Central memory CD8-positive, alpha-beta T cell (primary cell): ENCODE data around the gene PCARE.

Source experiments
- ATAC-seq: fragments of 150-1000 bp; cut with Tn5 transposase; replicated peaks from 2 replicates; pipeline ENCODE4 v1.10.0; 2022; ENCODE audit warnings: mild to moderate bottlenecking, moderate FRiP score, moderate number of reproducible peaks; ENCODE audit not compliant: poor library complexity, severe bottlenecking; ENCODE audit errors: extremely low read depth
- DNase-seq, 2 donors: peaks; one replicate each; pipeline ENCODE4 v3.0.0; 2021; ENCODE audit warnings: low spot score in 2 of 2
- H3K27ac Mint-ChIP-seq: one replicate; pipeline ENCODE4 v1.8.0; 2022; ENCODE audit warnings: low read depth, mild to moderate bottlenecking, moderate library complexity, mixed read lengths
- H3K27me3 Mint-ChIP-seq: one replicate; pipeline ENCODE4 v1.8.0; 2022; ENCODE audit warnings: mixed read lengths
- H3K36me3 Mint-ChIP-seq: one replicate; pipeline ENCODE4 v1.8.0; 2022; ENCODE audit warnings: mild to moderate bottlenecking, moderate library complexity, mixed read lengths; ENCODE audit not compliant: insufficient read depth
- H3K4me1 Mint-ChIP-seq: one replicate; pipeline ENCODE4 v1.8.0; 2022; ENCODE audit warnings: mixed read lengths
- H3K4me3 Mint-ChIP-seq: one replicate; pipeline ENCODE4 v1.8.0; 2022; ENCODE audit warnings: mild to moderate bottlenecking, moderate library complexity, mixed read lengths
- H3K9me3 Mint-ChIP-seq: one replicate; pipeline ENCODE4 v1.8.0; 2022; ENCODE audit warnings: mixed read lengths

The PCARE gene

GRCh38 chr2:29074411-29074810, at the start of gene PCARE:
Gene PCARE (minus strand): TSS chr2:29074523. CDS start chr2:29074261, 262 bp downstream.
- Mint-ChIP-seq H3K27me3 (no peaks in the 10 kb centered on the region), H3K9me3 (no peaks in the 10 kb centered on the region), H3K4me3 (no peak within 1 kb of the TSS), H3K27ac (no peak within 1 kb of the TSS), H3K36me3 (peaks cover 1% of the 10 kb centered on the region), H3K4me1 (no peaks in the 10 kb centered on the region)
- no peak for DNase-seq
- no peak for ATAC-seq

GRCh38 chr2:29123617-29124349, 49.5 kb upstream of the PCARE start:
- H3K36me3 Mint-ChIP-seq: peaks cover 32% of the 10 kb centered on the region
- ATAC-seq (no peak), DNase-seq (no peak)
- peak overlapping the region; percentile 5 for H3K27ac Mint-ChIP-seq
- peaks cover 48% of the 10 kb centered on the region for H3K4me1 Mint-ChIP-seq
- H3K9me3 Mint-ChIP-seq: peaks cover 6% of the 10 kb centered on the region
- no peaks in the 10 kb centered on the region for H3K27me3 Mint-ChIP-seq
- H3K4me3 Mint-ChIP-seq: no peak overlapping the region

- no peaks in the 10 kb centered on the region for H3K27me3 Mint-ChIP-seq
- ATAC-seq: no peak
- H3K36me3 Mint-ChIP-seq: peaks cover 33% of the 10 kb centered on the region
- H3K4me3 Mint-ChIP-seq: no peak overlapping the region
- no peak for DNase-seq
- peaks cover 68% of the 10 kb centered on the region for H3K4me1 Mint-ChIP-seq
- peaks cover 6% of the 10 kb centered on the region for H3K9me3 Mint-ChIP-seq
- H3K27ac Mint-ChIP-seq: no peak overlapping the region
Measured at GRCh38 chr2:29120846-29121245, 46.5 kb upstream of the PCARE start.

- DNase-seq (no peak), ATAC-seq (no peak)
- Mint-ChIP-seq H3K27ac (no peak overlapping the region), H3K27me3 (no peaks in the 10 kb centered on the region), H3K9me3 (peaks cover 6% of the 10 kb centered on the region), H3K4me1 (peaks cover 63% of the 10 kb centered on the region), H3K36me3 (peaks cover 31% of the 10 kb centered on the region), H3K4me3 (no peak overlapping the region)
Measured at GRCh38 chr2:29119211-29119610, 44.9 kb upstream of the PCARE start.

- peak overlapping the region; percentile 92 for H3K27ac Mint-ChIP-seq
- H3K4me3 Mint-ChIP-seq: peak overlapping the region; percentile 93
- H3K9me3 Mint-ChIP-seq: no peaks in the 10 kb centered on the region
Measured at GRCh38 chr2:29117636-29118303, 43.4 kb upstream of the PCARE start.

GRCh38 chr2:29115797-29116781, 41.8 kb upstream of the PCARE start:
- Mint-ChIP-seq H3K4me3 (peak overlapping the region; percentile 93), H3K27ac (peak overlapping the region; percentile 92), H3K36me3 (peaks cover 15% of the 10 kb centered on the region), H3K27me3 (no peaks in the 10 kb centered on the region), H3K4me1 (peaks cover 64% of the 10 kb centered on the region), H3K9me3 (no peaks in the 10 kb centered on the region)
- DNase-seq (peak; percentile 42 to 60), ATAC-seq (peak; percentile 64)

More at GRCh38 chr2:29117636-29118303, 43.4 kb upstream of the PCARE start:
- peaks cover 24% of the 10 kb centered on the region for H3K36me3 Mint-ChIP-seq
- H3K27me3 Mint-ChIP-seq: no peaks in the 10 kb centered on the region
- no peak for ATAC-seq
- peaks cover 64% of the 10 kb centered on the region for H3K4me1 Mint-ChIP-seq
- DNase-seq: no peak

GRCh38 chr2:29114946-29115609, 40.8 kb upstream of the PCARE start, which contains the start of gene CLIP4:
Gene CLIP4 (plus strand): TSS chr2:29115415. CDS start chr2:29121389, 5,974 bp downstream.
- DNase-seq (peak; percentile 43 to 64), ATAC-seq (peak; percentile 74)
- peaks cover 13% of the 10 kb centered on the region for H3K36me3 Mint-ChIP-seq
- peak within 1 kb of the TSS; percentile 96 for H3K27ac Mint-ChIP-seq
- no peaks in the 10 kb centered on the region for H3K27me3 Mint-ChIP-seq
- peaks cover 54% of the 10 kb centered on the region for H3K4me1 Mint-ChIP-seq
- no peaks in the 10 kb centered on the region for H3K9me3 Mint-ChIP-seq
- H3K4me3 Mint-ChIP-seq: peak within 1 kb of the TSS; percentile 95

- H3K4me1 Mint-ChIP-seq: peaks cover 49% of the 10 kb centered on the region
- H3K4me3 Mint-ChIP-seq: peak overlapping the region; percentile 95
- peaks cover 13% of the 10 kb centered on the region for H3K36me3 Mint-ChIP-seq
- H3K27me3 Mint-ChIP-seq: peaks cover 5% of the 10 kb centered on the region
- H3K9me3 Mint-ChIP-seq: no peaks in the 10 kb centered on the region
- DNase-seq (no peak), ATAC-seq (no peak)
- peak overlapping the region; percentile 96 for H3K27ac Mint-ChIP-seq
Measured at GRCh38 chr2:29114586-29114945, 40.2 kb upstream of the PCARE start.

- peak overlapping the region; percentile 96 for H3K27ac Mint-ChIP-seq
- no peak for ATAC-seq
Measured at GRCh38 chr2:29113891-29114321, 39.6 kb upstream of the PCARE start.

GRCh38 chr2:29113027-29113686, 38.8 kb upstream of the PCARE start:
- peak overlapping the region; percentile 95 for H3K4me3 Mint-ChIP-seq

More at GRCh38 chr2:29113891-29114321, 39.6 kb upstream of the PCARE start:
- Mint-ChIP-seq H3K27me3 (peaks cover 7% of the 10 kb centered on the region), H3K4me3 (peak overlapping the region; percentile 95), H3K36me3 (peaks cover 13% of the 10 kb centered on the region), H3K9me3 (no peaks in the 10 kb centered on the region), H3K4me1 (peaks cover 42% of the 10 kb centered on the region)
- DNase-seq: no peak

GRCh38 chr2:29112379-29112778, 38.1 kb upstream of the PCARE start:
- Mint-ChIP-seq H3K27ac (no peak overlapping the region), H3K4me1 (peaks cover 31% of the 10 kb centered on the region), H3K36me3 (peaks cover 12% of the 10 kb centered on the region), H3K4me3 (no peak overlapping the region), H3K27me3 (peaks cover 7% of the 10 kb centered on the region), H3K9me3 (no peaks in the 10 kb centered on the region)
- DNase-seq (no peak), ATAC-seq (no peak)

More at GRCh38 chr2:29113027-29113686, 38.8 kb upstream of the PCARE start:
- Mint-ChIP-seq H3K27ac (peak overlapping the region; percentile 96), H3K36me3 (peaks cover 12% of the 10 kb centered on the region), H3K27me3 (peaks cover 7% of the 10 kb centered on the region), H3K4me1 (peaks cover 38% of the 10 kb centered on the region), H3K9me3 (no peaks in the 10 kb centered on the region)
- ATAC-seq: no peak
- DNase-seq: no peak
